HUES48 (cell line): ENCODE results near the gene PDPK1.

Source experiments
- H3K27ac ChIP-seq: one replicate; pipeline ENCODE4 v1.7.0; 2013; ENCODE audit warnings: low read depth, low read length, inconsistent platforms
- H3K27me3 ChIP-seq: 2 replicates; pipeline ENCODE4 v1.6.1; 2013; ENCODE audit warnings: mild to moderate bottlenecking, low read length; ENCODE audit not compliant: control insufficient read depth, insufficient read depth
- H3K36me3 ChIP-seq: 2 replicates; pipeline ENCODE4 v1.6.1; 2013; ENCODE audit warnings: low read length; ENCODE audit not compliant: control insufficient read depth, insufficient read depth
- H3K4me1 ChIP-seq: 2 replicates; pipeline ENCODE4 v1.6.1; 2013; ENCODE audit warnings: mild to moderate bottlenecking, low read length; ENCODE audit not compliant: control insufficient read depth, insufficient read depth
- H3K4me3 ChIP-seq: 2 replicates; pipeline ENCODE4 v1.5.1; 2013; ENCODE audit warnings: mild to moderate bottlenecking, low read depth, low read length
- H3K9ac ChIP-seq: 2 replicates; pipeline ENCODE4 v1.6.1; 2013; ENCODE audit warnings: mild to moderate bottlenecking, low read depth, low read length, moderate library complexity
- H3K9me3 ChIP-seq: 2 replicates; pipeline ENCODE4 v1.6.1; 2013; ENCODE audit warnings: low read length; ENCODE audit not compliant: control insufficient read depth, insufficient read depth

PDPK1 gene

GRCh38 chr16:2584729-2585650 is 47.2 kb downstream of the PDPK1 start:
- H3K4me3 ChIP-seq: no peak overlapping the region
- no peak overlapping the region for H3K27ac ChIP-seq
- no peaks in the 10 kb centered on the region for H3K9me3 ChIP-seq
- no peaks in the 10 kb centered on the region for H3K4me1 ChIP-seq
- no peak overlapping the region for H3K9ac ChIP-seq
- H3K36me3 ChIP-seq: peaks cover 36% of the 10 kb centered on the region
- no peaks in the 10 kb centered on the region for H3K27me3 ChIP-seq

GRCh38 chr16:2585651-2586081 is 47.8 kb downstream of the PDPK1 start:
- Histone ChIP-seq H3K27me3 (no peaks in the 10 kb centered on the region), H3K4me1 (no peaks in the 10 kb centered on the region), H3K27ac (no peak overlapping the region), H3K4me3 (no peak overlapping the region), H3K36me3 (peaks cover 41% of the 10 kb centered on the region), H3K9me3 (no peaks in the 10 kb centered on the region), H3K9ac (no peak overlapping the region)

DNA sequence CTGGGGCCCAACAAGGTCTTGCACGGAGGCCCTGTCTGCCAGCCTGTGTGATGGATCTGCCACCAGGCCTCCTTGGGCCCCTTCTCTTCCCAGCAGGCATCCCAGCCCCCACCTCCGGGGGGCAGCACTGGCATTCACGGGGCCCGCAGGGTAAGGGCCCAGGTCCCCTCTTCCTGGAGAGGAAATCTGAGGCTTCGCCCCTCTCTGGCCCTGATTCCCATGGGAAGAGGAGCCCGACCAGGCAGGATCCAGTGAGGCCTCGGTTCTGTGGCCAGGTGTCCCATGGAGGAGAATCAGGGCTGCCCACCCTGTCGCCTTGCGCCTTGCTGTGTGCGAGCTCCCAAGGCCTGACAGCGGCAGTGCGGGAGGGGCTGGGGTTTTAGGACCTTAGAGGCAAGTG is 48.4 kb downstream of the PDPK1 start:
- Histone ChIP-seq H3K9ac (peak overlapping the region; percentile 12; the same call in 1 of the 2 replicates), H3K36me3 (peaks cover 41% of the 10 kb centered on the region)

DNA sequence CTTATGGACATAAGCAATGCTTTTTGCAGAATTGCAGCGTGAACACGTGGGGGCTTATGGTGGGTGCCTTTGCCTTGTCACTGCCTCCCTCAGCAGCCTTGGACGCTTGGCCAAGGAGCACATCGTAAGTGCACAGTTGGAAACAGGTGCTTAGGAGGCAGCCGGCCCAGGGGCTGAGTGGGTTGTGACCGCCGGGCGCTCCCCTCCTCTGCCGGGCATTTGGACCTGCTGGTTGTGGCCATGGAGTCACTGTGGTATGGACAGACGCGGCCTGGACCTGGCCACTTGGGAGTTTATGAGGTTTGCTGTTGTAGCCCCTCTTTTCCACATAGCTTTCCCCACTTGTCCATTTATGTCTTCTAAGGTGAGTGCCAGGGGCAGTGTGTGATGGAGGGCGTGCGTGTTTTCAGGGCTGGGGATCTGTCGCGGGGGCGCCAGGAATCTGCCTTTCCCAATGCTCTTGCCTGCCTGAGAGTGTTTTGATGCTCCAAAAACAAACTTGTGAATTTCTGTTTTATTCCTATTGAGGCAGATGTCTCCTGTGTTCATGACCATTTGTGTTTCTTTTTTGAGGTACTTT is 49.2 kb downstream of the PDPK1 start:
- Histone ChIP-seq H3K27me3 (no peaks in the 10 kb centered on the region), H3K9me3 (no peaks in the 10 kb centered on the region), H3K4me1 (no peaks in the 10 kb centered on the region)

More for the DNA sequence above, 48.4 kb downstream of the PDPK1 start:
- no peak overlapping the region for H3K27ac ChIP-seq
- H3K27me3 ChIP-seq: no peaks in the 10 kb centered on the region
- H3K4me1 ChIP-seq: no peaks in the 10 kb centered on the region
- no peaks in the 10 kb centered on the region for H3K9me3 ChIP-seq
- H3K4me3 ChIP-seq: no peak overlapping the region

GRCh38 chr16:2587891-2588565 is 50.2 kb downstream of the PDPK1 start:
- Histone ChIP-seq H3K36me3 (peaks cover 41% of the 10 kb centered on the region), H3K27me3 (no peaks in the 10 kb centered on the region), H3K27ac (no peak overlapping the region), H3K9ac (no peak overlapping the region), H3K4me1 (no peaks in the 10 kb centered on the region), H3K9me3 (no peaks in the 10 kb centered on the region), H3K4me3 (no peak overlapping the region)

More for the DNA sequence above, 49.2 kb downstream of the PDPK1 start:
- no peak overlapping the region for H3K9ac ChIP-seq
- peaks cover 41% of the 10 kb centered on the region for H3K36me3 ChIP-seq
- no peak overlapping the region for H3K4me3 ChIP-seq
- H3K27ac ChIP-seq: no peak overlapping the region

- H3K4me1 ChIP-seq: no peaks in the 10 kb centered on the region
- no peak overlapping the region for H3K27ac ChIP-seq
- no peaks in the 10 kb centered on the region for H3K9me3 ChIP-seq
- no peak overlapping the region for H3K4me3 ChIP-seq
- H3K9ac ChIP-seq: no peak overlapping the region
- H3K27me3 ChIP-seq: no peaks in the 10 kb centered on the region
- H3K36me3 ChIP-seq: peaks cover 49% of the 10 kb centered on the region
These were observed 53.8 kb downstream of the PDPK1 start for GRCh38 chr16:2591476-2592240.

GRCh38 chr16:2592786-2593185 is 55.0 kb downstream of the PDPK1 start:
- H3K27me3 ChIP-seq: no peaks in the 10 kb centered on the region
- H3K27ac ChIP-seq: no peak overlapping the region
- H3K4me3 ChIP-seq: no peak overlapping the region
- no peak overlapping the region for H3K9ac ChIP-seq
- H3K4me1 ChIP-seq: no peaks in the 10 kb centered on the region
- H3K9me3 ChIP-seq: no peaks in the 10 kb centered on the region
- H3K36me3 ChIP-seq: peaks cover 50% of the 10 kb centered on the region

DNA sequence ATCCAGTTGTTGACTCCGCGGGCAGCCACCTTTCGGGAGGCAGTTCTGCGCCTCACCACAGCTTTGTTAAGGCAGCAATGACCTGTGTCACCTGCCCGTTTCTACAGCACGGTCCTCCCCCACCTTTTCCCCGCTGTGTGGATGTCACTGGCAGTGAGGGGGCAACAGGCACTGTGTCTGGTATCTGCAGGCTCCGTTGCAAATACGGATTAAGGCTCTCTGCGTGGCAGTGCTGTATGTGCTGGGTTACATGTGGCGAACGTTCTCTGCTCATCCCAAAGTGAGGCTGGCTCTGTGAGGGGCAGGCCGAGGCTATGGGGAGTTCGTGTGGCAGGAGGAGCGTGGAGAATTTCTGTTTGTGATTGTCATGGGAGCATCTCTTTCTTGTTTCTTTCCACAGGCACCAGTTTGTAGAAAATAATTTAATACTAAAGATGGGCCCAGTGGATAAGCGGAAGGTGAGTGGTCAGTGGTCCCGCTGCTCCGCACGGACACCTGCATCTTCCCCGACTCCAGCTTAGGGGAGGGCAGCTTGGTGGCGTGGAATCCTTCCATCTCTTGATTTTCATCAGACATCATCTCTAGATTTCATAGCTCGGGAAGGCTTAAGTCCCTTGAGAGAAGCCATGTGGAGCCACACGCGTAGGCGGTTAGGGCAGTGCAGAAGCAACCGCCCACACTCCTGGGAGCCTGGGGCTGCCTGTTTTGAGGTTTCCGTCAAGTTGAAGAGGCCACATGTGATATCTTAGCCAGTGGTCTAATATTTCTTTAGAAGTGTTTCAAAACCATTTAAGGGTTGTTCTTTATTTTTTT is 57.8 kb downstream of the PDPK1 start:
- no peak overlapping the region; the same call in 1 of the 2 replicates for H3K9ac ChIP-seq
- no peak overlapping the region for H3K4me3 ChIP-seq
- H3K9me3 ChIP-seq: no peaks in the 10 kb centered on the region
- H3K27ac ChIP-seq: no peak overlapping the region
- H3K27me3 ChIP-seq: no peaks in the 10 kb centered on the region
- H3K36me3 ChIP-seq: peaks cover 33% of the 10 kb centered on the region
- H3K4me1 ChIP-seq: no peaks in the 10 kb centered on the region

- Histone ChIP-seq H3K27me3 (no peaks in the 10 kb centered on the region), H3K4me3 (no peak overlapping the region), H3K4me1 (no peaks in the 10 kb centered on the region), H3K9me3 (no peaks in the 10 kb centered on the region), H3K27ac (no peak overlapping the region), H3K36me3 (peaks cover 33% of the 10 kb centered on the region), H3K9ac (no peak overlapping the region)
These were observed 59.1 kb downstream of the PDPK1 start for GRCh38 chr16:2596747-2597559.
